NCI-H748 (cell line): Measurements from ENCODE around the gene OXTR.

Experiments
- DNase-seq: peaks from one replicate; lab custom pipeline; 2025; ENCODE audit not compliant: unreplicated experiment; lab: John Stamatoyannopoulos, UW

OXTR gene

DNA sequence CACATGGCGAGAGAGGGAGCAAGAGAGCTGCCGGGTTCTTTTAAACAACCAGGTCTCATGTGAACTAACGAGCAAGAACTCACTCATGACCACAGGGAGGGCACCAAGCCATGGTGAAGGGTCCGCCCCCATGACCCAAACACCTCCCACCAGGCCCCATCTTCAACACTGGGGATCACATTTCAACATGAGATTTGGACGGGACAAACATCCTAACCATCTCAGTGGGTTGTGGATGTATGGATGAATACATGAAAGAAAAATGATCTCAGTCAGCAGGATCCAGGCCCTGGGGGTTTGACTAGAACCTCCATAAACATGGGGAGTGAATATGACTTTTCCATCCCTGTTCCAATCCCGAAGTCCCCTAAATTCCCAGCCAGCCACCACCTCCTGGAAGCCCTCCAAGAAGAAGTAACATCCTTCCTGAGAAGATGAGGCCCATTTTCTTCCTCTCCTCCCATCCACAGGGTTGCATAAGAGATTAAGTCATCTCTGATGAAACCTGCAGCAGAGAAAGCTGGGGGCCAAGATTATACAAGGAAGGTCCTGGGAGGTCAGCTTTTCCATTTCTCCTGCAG is 26.3 kb downstream of the OXTR start:
- no peak for DNase-seq

DNA sequence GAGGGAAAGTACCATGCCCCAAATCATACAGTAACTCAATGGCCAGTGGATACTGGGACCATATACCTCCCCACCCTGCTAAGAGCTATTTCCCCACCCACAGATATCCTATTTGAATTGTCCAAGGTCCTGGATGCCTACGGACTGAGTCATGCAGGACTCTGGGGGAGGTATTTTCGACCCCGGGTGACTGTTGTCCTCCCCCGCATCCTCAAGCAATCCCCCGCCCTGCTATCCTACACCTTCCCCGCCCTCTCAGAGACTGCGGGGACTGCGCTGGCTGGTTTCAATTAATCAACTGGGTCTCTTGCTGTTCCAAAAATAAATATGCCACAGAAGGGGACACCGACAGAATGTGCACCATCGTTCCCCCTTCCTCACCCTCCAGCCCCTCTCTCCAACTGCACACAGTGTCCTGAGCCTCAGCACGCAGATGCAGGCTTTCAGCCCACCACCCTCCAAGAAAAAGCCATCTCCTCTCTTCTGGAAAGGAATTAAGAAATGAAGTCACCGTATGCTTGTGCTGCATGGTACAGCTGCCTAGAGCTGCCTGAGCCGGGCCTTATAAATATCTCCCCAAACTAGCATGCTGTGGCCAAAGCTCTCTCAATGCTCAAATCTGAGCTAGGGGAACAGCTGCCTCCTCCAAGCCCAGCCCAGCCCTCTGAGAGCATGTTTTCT is 27.7 kb downstream of the OXTR start:
- DNase-seq = no peak

DNA sequence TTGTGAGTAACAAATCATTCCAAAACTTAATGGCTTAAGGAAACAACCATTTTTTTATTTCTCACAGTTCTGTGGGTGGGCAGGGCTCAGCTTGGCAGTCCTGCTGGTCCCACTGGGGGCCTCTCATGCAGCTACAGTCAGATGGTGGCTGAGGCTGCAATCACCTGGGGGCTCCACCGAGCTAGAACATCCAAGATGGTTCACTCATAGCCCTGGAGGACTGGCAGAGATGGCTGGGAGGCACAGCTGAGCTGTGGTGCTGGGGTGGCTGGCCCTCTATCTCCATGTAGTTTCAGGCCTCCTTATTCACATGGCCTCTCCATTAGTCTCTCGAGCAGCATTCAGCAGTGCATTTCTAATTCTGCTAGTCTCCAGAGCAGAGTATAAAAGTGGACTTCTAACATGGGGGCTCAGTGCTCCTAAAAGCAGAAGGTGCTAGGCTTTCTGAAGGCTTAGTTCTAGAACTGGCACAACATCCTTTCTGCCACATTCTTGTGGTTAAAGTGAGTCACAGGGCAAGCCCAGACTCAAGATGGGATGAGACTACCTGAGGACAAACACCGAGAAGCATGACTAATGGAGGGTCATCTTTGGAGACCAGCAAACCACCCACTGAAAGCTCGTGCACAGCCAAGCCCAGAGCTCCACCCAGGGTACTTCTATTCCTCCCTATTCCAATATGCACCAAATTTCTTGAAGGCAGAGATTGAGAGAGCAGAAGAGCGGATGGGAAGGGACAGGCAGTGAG is 29.5 kb downstream of the OXTR start:
- no peak for DNase-seq

GRCh38 chr3:8738639-8739038 is 30.8 kb downstream of the OXTR start:
- no peak for DNase-seq

GRCh38 chr3:8737823-8738222 is 31.6 kb downstream of the OXTR start:
- no peak for DNase-seq

GRCh38 chr3:8737301-8737700 is 32.1 kb downstream of the OXTR start:
- DNase-seq = no peak

- DNase-seq = no peak
Measured at GRCh38 chr3:8736436-8736835, 33.0 kb downstream of the OXTR start.

DNA sequence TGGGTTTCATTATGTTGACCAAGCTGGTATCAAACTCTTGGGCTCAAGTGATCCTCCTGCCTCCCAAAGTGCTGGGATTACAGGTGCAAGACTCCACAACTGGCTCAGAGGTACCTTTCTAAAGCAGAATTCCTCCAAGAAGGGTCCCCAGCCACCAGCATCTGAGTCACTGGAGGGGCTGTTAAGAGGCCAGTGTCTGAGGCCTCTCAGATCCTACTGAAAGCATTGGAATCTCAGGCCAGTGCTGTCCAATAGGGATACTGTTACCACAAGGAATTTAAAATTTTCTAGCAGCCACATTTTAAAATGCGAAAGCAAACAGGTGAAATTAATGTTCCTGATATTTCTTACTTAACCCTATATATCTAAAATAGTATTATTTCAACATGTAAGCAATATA is 34.5 kb downstream of the OXTR start:
- DNase-seq = no peak

DNA sequence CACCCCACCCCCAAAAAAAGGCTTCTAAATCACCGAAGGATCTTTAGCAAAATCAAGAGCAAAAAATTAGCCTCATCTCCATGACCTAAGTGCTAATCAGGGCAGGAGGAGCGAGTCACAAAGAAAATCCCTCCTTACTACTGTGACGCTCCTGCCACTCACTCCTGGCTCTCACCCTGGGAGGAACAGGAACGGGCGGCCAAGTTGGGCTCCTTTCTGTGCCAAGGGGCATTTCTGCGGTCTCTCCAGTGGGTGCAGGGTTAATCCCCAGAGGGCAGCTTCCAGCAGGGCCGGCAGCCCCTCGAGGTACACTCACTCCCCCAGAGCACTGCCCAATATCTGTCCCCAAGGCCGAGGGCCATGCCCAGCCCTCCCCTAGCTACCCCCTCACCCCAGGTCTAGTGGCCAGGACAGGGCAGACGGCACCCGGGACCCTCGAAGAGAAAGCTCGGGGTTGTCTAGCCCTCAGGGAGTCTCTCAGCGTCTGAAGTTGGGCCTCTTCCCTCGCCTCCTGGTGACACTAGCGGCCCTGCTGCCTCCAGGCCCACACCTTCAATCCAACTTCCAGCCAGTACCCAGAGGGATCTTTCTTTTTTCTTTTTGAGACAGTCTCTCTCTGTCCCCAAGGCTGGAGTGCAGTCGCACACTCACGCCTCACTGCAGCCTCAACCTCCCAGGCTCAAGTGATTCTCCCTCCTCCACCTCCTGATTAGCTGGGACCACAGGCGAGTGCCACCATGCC is 35.1 kb downstream of the OXTR start:
- DNase-seq = no peak

GRCh38 chr3:8733332-8734094 is 35.9 kb downstream of the OXTR start, which contains the start of gene CAV3:
Gene CAV3, plus strand, starts transcription at chr3:8733802. Its CDS starts 75 bp downstream, at chr3:8733877.
- no peak for DNase-seq

DNA sequence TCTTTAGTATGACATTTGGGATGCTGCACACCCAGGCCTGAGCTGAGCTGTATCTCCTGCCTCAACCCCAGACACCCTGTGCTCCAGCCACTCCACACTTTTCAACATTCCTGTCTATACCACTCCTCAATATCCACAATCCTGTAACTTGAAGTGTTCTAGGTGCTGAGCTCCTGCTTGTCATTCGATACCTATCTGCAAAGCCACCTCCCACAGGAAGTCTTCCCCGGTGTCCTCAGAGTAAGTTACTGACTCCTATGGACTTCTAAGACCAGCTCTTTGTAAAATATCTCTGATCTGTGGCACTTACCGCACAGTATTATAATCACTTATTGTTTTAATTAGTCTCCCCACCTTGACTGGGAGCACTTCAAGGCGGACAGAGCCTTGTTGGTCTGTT is 37.0 kb downstream of the OXTR start:
- no peak for DNase-seq

DNA sequence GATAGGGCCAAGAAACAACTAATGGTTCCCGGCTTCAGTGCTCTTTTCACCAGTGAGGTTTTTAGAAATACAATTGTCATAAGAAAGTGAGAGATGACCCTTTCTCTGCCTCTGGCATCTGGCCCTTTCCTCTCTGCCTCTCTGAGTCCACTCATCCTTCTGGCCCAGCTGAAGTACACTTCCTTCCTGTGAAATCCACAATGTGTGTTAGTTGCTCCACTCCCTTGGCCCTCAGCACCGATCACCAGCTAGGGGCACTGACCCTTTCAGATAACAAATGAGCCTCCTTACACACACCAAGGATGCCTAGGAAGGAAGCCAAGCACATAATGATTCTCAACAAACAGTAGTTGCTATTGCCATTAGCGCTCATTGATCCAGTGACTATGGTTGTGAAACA is 38.8 kb downstream of the OXTR start:
- no peak for DNase-seq

GRCh38 chr3:8729479-8729878 is 39.9 kb downstream of the OXTR start:
- no peak for DNase-seq

- no peak for DNase-seq
Measured at GRCh38 chr3:8727605-8728512, 41.6 kb downstream of the OXTR start.

DNA sequence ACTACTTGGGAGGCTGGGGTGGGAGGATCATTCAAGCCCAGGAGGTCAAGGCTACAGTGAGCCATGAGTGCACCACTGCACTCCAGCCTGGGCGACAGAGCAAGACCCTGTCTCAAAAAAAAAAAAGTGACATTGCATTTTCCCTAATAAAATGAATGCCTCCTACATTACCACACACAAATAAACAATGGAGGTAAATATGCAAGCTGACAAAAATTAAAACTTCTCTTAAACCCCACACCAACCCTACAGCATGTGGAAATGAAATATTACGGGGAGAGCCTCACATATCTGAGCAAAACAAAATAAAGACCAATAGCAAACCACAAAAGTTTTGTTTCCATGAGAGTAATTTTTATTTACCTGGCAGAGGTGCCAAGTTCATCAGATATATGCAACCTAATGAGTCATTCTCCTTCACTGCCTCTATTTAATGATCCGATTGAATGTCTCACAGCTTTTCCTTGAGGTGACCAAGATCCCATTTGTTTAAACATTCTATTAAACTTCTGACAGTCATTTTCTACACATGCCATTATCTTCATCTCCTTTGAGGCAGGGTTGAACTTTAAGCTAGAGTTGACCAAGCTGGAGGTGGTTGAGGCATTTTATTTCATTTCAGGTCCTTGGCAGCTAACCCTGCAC is 45.2 kb downstream of the OXTR start:
- DNase-seq = no peak

DNA sequence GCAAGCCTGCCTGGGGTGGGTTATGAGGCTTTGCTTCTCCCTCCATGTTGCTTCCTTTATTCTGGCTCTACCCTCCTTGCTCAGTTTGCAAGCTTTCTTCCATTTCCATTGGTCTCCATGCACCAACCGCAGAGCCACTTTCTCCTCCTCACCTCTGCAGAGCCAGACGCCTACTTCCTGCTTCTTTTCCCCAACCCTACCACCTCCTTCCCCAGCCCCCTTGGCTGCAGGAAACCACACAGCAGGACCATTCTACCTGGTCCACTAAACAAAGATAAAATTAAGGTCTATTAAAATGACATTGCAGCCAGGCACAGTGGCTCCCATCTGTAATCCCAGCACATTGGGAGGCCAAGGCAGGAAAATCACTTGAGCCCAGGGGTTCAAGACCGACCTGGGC is 45.8 kb downstream of the OXTR start:
- DNase-seq = no peak

DNA sequence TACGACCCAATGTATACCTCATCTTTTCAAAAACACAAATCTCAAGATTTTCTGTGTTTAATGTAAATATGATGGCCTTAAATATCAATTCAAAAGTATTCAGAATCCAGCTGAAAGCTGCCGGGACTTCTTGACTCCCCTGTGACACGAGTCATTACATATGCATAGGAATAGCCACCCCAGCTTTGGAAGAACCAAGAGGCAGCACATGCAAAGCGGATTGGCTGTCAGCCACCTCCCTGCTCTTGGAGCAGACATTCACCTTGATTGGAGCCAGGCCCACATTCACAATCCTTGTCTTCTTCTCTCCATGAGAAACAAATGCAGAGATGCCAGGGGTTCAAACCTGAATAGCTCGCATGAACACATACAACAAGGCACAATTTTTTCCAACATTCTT is 46.6 kb downstream of the OXTR start:
- DNase-seq = no peak

GRCh38 chr3:8715757-8716156 is 53.7 kb downstream of the OXTR start:
- DNase-seq = peak; percentile 3
